Endothelial cell of umbilical vein (primary cell): ENCODE results near the gene INTS6.

Experiments used
- CTCF ChIP-seq, 2 donors: IDR thresholded peaks; 1 replicate in 1 of 2; 2 replicates in 1 of 2; pipeline ENCODE4 v1.5.1; 2011; ENCODE audit warnings: low read length in 2 of 2, mild to moderate bottlenecking in 2 of 2, moderate library complexity in 2 of 2, control low read depth in 1 of 2, inconsistent platforms in 1 of 2, low read depth in 1 of 2; ENCODE audit not compliant: insufficient read depth in 1 of 2; ENCODE audit errors: extremely low read depth in 1 of 2
- EZH2 ChIP-seq: IDR thresholded peaks from 2 replicates; pipeline ENCODE4 v1.6.1; 2012; ENCODE audit warnings: borderline replicate concordance, low read depth, mild to moderate bottlenecking, moderate library complexity, low read length, inconsistent platforms; ENCODE audit not compliant: severe bottlenecking
- TF ChIP-seq, protein P1 (sequence below): IDR thresholded peaks from 2 replicates; pipeline ENCODE4 v1.6.1; 2011; ENCODE audit not compliant: insufficient read depth, insufficient read length

DNA sequence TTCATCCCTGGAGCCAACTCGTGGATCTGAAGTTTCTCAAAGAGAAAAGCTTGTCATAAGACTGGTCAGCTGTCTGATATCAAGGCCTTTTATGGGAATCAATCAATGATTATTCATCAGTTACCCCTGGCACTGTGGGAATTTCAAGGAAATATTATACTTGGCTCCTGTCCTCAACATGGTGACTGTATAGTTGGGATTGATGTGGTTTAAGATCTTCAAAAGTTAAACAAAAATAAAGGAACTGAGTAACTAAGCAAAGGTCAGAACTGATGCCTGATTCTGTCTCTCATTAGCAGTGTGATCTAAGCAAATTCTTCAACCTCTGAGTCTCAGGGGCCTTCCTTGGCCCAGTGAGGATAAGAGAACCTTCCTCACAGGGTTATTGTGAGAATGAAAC lies 135.6 kb downstream of the INTS6 start:
- TF ChIP-seq EZH2 (no peak), CTCF (IDR thresholded peaks at IDR 0.05; ENCODE audit: extremely low read depth in 1 of 2, insufficient read depth in 1 of 2, low read depth in 1 of 2, low read length in 2 of 2) (no peak)
- TF ChIP-seq, protein P1, sequence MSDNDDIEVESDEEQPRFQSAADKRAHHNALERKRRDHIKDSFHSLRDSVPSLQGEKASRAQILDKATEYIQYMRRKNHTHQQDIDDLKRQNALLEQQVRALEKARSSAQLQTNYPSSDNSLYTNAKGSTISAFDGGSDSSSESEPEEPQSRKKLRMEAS = no peak
